LoVo (cell line): Measurements from ENCODE around the gene TSTD1.
A peak's percentile ranks its signal among the peaks of the same experiment; 100 is the strongest.
"Not testable (repeated sequence)": the region's sequence is repeated elsewhere in the genome, so short reads cannot be mapped to it uniquely, and the experiment has no call there.

Experiments used
- DNase-seq: peaks from one replicate; pipeline ENCODE4 v3.0.0-alpha.2; 2016; ENCODE audit warnings: low spot score

Gene TSTD1

DNA sequence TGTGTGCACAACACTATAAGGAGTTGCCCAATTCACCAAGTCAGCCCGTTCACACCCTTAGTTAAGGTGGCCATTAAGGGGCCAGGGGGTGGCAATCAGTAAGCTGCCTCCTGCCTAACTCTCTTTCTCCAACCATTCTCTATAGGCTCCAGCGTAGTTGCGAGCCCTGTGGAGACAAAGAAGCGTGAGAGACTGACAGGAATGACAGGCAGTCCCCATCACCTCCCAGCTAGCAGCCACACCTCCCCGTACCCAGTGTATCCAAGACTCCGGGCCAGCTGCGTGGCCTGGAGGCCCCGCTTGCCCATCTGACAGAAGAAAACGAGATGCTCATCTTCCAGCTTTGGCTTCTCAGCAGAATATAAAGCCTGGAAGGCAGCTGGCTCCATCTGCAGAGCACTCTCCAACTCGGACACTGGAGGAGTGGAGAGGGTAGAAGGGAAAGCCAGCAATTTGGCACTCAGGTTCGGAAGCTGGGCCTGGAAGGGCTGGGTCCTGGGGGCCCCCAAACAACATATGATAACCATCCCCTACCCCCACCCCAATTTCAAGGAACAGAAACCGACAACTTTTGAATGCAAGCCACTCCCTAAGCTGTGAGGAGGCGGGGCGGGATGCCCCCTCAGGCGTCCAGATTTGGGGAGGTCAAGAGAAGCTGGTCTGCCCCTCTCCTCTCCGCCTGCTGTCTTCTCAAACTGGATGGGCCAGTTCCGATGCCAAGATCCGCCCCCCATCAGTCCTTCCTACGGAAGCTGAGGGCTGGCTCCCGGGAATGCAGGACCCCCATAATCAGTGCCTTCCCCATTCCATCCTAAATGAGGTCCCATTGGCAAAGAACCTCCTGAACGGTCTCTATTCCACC, 872 bp downstream of the TSTD1 start:
- no peak for DNase-seq

GRCh38 chr1:161033751-161034150, 5.0 kb downstream of the TSTD1 start:
- no peak for DNase-seq

GRCh38 chr1:161032409-161032808, 6.4 kb downstream of the TSTD1 start:
- DNase-seq, result no peak

DNA sequence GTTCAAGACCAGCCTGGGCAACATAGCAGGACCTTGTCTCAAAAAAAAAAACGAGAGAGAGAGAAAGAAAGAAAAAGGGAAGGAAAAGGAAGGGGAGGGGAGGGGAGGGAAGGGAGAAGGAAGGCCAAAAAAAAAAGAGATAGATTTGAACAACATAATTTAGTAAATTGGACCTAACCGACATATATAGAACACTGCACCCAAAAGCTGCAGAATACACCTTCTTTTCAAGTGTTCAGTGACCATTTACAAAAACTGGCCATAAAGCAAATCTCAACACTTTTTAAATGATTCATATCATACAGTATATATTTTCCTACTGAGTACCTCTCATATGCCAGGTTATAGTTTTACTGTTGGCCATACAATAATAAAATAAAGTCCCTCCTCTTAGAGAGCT, 6.9 kb downstream of the TSTD1 start:
- DNase-seq, result no peak

- not testable (repeated sequence) for DNase-seq
Observed at GRCh38 chr1:161029466-161029865, 9.3 kb downstream of the TSTD1 start.

DNA sequence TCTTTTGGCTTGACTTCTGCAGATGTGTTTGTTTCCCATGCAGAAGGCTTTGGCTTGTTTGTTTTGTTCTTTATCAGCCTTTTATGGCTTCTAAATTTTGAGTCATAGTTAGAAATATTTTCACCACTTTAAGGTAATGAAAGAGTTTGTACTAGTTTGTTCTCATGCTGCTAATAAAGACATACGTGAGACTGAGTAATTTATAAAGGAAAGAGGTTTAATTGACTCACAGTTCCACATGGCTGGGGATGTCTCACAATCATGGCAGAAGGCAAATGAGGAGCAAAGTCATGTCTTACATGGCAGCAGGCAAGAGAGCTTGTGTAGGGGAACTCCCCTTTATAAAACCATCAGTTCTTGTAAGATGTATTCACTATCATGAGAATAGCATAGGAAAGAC, 11.8 kb downstream of the TSTD1 start:
- peak; percentile 6 for DNase-seq

DNA sequence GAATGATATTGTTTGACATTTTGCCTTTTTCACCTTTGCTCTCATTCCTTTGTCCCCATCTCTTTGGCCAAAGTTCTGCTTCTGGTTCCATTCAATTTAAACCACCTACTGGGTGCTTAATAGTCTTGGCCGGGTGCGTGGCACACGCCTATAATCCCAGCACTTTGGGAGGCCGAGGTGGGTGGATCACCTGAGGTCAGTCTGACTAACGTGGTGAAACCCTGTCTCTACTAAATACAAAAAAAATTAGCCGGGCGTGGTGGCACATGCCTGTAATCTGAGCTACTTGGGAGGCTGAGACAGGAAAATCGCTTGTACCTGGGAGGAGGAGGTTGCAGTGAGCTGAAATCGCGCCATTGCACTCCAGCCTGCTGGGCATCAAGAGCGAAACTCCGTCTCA, 16.3 kb downstream of the TSTD1 start:
- DNase-seq, result not testable (repeated sequence)

- peak; percentile 35 for DNase-seq
Observed at GRCh38 chr1:161021970-161022353, 16.8 kb downstream of the TSTD1 start.

GRCh38 chr1:161021165-161021969, 17.4 kb downstream of the TSTD1 start:
- peak; percentile 98 for DNase-seq

- DNase-seq, result peak; percentile 46
Observed at GRCh38 chr1:161020509-161021164, 18.1 kb downstream of the TSTD1 start, which contains the start of gene F11R. TSS of gene F11R (minus strand) at chr1:161021152. CDS start at chr1:161021073, 79 bp downstream.

GRCh38 chr1:161019751-161020495, 18.8 kb downstream of the TSTD1 start:
- no peak for DNase-seq

DNA sequence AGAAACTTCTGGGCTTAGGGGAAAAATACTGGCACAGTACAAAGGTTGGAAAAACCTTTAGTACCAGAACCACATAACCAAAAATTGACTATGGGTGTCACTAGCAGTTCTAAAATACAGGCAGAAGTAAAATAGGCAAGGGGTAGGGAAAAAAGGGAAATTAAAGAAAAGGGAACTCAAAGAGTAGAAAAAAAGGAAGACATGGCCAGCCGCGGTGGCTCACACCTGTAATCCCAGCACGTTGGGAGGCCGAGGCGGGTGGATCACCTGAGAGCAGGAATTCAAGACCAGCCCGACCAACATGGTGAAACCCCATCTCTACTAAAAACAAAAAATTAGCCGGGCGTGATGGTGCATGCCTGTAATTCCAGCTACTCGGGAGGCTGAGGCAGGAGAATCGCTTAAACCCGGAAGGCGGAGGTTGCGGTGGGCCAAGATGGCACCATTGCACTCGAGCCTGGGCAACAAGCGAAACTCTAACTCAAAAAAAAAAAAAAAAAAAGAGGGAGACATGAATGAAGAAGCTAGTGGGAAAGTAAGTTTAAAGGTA, 19.6 kb downstream of the TSTD1 start:
- DNase-seq, result not testable (repeated sequence)

DNA sequence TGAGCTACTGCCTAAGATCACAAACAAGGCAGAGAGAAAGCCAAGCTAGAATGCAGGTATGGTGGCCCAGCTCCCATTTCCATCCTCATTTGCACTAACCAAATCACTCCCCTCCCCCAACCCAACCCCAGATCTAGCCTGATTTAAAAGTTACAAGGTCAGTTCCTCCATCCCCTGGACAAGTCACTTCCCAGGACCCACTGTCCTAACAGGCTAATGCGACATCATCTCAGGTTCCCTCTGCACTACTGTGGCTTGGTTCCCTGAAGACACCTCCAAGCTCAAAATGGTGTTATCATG, 20.2 kb downstream of the TSTD1 start:
- DNase-seq, result no peak

DNA sequence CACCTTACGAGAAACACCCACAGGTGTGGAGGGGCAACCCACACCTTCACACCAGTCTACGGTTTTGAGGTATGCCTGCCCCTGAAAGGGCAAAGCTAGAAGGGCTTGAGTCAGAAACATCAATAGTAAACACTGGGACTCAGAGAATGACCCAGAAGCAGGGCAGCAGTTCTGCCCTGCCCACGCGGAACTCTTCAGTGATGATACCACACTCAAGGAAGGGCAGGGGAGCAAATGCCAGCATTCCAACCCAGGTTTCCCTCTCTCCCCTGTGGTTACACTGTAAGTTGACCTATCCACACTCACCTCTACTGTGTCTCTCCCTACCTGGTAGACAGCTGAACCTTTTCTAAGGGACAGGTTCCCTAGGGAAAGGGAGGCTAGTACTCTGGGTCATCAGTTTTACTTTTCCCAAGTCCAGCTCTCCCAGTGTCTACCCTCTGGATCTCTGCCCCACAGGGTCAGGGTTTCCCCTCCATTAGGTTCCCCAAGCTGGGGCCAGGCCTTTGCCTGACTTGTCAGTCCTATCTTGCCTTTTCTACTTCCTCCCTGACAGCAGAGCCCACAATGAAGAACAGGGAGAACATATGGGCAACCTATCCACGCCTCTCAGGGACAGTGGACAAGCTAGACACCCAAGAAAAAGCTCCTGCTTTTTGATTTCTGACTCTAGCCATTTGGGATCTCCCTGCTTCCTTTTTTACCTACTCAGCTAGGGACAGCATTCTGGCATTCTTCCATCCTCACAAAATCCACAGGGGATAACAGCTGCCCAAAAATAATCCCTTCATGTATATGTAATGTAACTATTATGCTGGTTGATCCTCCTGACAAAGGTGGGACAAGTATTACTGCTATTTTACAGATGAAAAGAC, 20.8 kb downstream of the TSTD1 start:
- DNase-seq, result no peak

DNA sequence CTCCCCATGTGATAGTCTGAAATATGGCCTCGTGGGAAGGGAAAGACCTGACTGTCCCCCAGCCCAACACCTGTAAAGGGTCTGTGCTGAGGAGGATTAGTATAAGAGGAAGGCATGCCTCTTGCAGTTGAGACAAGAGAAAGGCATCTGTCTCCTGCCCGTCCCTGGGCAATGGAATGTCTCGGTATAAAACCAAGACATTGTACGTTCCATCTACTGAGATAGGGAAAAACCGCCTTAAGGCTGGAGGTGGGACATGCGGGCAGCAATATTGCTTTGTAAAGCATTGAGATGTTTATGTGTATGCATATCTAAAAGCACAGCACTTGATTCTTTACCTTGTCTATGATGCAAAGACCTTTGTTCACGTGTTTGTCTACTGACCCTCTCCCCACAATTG, 21.6 kb downstream of the TSTD1 start:
- DNase-seq, result not testable (repeated sequence)

GRCh38 chr1:161016683-161017082, 22.1 kb downstream of the TSTD1 start:
- DNase-seq, result not testable (repeated sequence)

DNA sequence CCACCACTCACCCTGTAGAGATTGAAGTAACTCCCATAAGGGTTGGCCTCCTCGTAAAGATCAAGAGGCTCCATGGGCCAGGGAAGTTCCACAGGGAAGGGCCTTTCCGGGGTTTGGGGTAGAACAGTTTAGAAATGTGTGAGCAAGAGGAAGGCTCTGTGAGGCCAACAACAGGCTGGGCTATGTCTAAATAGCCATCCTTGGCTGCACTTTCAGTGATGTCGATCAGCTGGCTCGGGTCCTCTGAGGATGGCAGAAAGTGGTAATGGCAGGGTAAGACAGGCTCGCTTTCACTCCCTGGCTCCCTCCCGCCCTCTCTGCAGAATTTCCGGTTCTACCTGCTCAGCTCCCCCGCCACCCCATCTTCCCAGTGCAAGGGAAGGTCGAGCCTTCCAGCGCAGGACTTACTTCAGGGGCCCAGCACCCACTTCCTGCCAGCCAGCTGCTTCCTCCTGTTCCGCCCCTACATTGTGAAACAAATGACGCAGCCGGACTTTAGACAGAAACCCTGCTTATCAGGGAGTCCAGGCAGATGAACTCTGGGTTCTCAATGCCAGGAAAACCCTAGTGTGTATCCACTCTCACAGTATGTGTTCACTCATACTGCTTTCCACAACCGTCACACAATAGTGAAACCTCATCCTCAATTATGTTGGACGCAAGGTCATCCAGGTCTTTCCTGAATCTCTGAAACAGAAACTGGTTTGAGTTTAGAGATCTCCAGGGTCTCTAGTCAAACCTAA, 25.1 kb downstream of the TSTD1 start:
- peak; percentile 71 for DNase-seq

DNA sequence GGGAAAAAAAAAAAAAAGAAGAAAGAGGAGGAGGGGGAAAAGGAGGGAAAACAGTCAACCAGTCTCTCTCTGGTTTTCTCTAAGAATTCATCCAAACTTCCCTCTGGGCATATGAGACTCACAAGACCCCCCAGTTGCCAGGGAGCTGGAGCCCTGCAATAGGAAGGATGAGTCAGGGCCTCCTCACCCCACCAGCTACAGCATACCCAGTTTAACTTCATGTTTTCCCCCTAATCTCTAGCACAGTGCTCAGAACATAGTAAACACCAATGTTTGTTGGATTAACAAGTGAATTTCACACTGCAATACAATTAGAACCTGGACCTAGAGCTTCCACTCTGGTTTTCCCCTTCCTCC, 25.7 kb downstream of the TSTD1 start:
- no peak for DNase-seq

DNA sequence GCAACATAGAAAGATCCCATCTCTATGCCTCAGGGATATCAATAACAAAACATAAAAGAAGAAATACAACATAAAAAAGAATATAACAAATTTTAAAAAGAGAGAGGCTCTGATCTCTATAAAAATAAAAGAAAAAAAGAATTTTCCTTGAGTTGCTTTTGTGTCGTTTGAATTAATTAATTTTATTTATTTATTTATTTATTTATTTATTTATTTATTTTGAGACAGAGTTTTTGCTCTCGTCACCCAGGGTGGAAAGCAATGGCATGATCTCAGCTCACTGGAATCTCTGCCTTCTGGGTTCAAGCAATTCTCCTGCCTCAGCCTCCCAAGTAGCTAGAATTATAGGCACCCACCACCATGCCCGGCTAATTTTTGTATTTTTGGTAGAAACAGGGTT, 26.3 kb downstream of the TSTD1 start:
- DNase-seq, result no peak

GRCh38 chr1:161009602-161010211, 29.1 kb downstream of the TSTD1 start:
- DNase-seq, result no peak
